Esophagus squamous epithelium (tissue), 4 donors: ENCODE measurements around the gene SF3A2.

Source experiments
- CTCF ChIP-seq, 6 experiments: fragments of 450-650 bp in 4 of 6; fragments of 200-600 bp in 2 of 6; sonication (generic) in 2 of 6; IDR thresholded peaks; one replicate each; pipeline ENCODE4 v1.5.1; 2016 to 2019; ENCODE audit warnings: antibody characterized with exemption in 6 of 6, mild to moderate bottlenecking in 4 of 6, moderate library complexity in 4 of 6
- POLR2A ChIP-seq, 4 donors: fragments of 450-650 bp; IDR thresholded peaks; one replicate each; pipeline ENCODE4 v1.6.1; 2017; ENCODE audit warnings: antibody characterized with exemption in 4 of 4, mild to moderate bottlenecking in 4 of 4, moderate library complexity in 3 of 4

- TF ChIP-seq CTCF (IDR thresholded peaks at IDR 0.05) (no peak), POLR2A (IDR thresholded peaks at IDR 0.05) (no peak)
These were observed 23.7 kb downstream of the SF3A2 start for GRCh38 chr19:2260341-2260805.
